Brain microvascular endothelial cell (primary cell): ENCODE data around the gene KPNA1.

ENCODE experiments used
- DNase-seq: peaks from one replicate; pipeline ENCODE4 v3.0.0-alpha.2; 2020
- H3K27ac ChIP-seq: fragments of 250-450 bp; sonication (Bioruptor Pico); 2 replicates; pipeline ENCODE4 v1.5.1; 2020; ENCODE audit warnings: mild to moderate bottlenecking, moderate library complexity
- H3K27me3 ChIP-seq: fragments of 250-450 bp; sonication (Bioruptor Pico); replicated peaks from 2 replicates; pipeline ENCODE4 v1.5.1; 2020; ENCODE audit warnings: mild to moderate bottlenecking
- H3K36me3 ChIP-seq: fragments of 250-450 bp; sonication (Bioruptor Pico); replicated peaks from 2 replicates; pipeline ENCODE4 v1.5.1; 2020; ENCODE audit warnings: mild to moderate bottlenecking
- H3K4me3 ChIP-seq: 2 replicates; pipeline ENCODE4 v1.5.1; 2011; ENCODE audit warnings: low read depth, mild to moderate bottlenecking, control low read depth, low read length, moderate library complexity
- CTCF ChIP-seq: IDR thresholded peaks from 2 replicates; pipeline ENCODE4 v1.5.1; 2011; ENCODE audit warnings: low read depth, mild to moderate bottlenecking, moderate library complexity, low read length, control low read depth, inconsistent platforms; ENCODE audit errors: missing control alignments
- in situ Hi-C: cut with HindIII; loops from 2 replicates; pipeline ENCODE4 v1.10.0; 2017; ENCODE audit warnings: low sequenced_read_pairs, low pct_ligation_motif_present

KPNA1 gene

DNA sequence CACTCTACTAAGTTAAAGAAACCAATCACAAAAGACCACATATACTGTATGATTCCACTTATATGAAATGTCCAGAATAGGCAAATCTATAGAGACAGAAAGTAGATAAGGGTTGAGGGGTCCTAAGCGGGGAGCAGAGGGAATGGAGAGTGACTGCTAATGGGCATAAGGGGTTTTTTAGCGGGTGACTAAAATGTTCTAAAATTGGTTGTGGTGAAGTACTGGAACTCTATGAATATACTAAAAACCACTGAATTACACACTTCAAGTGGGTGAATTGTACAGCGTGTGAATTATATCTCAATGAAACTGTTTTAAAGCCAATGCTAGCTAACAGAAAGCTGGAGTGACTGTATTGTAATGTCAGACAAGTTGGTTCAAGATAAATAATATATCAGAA lies 33.3 kb downstream of the KPNA1 start:
- no peak overlapping the region for H3K27ac ChIP-seq
- H3K27me3 ChIP-seq, result no peaks in the 10 kb centered on the region
- DNase-seq, result no peak
- no peak overlapping the region for H3K4me3 ChIP-seq
- H3K36me3 ChIP-seq, result peaks cover 2% of the 10 kb centered on the region
- TF ChIP-seq CTCF, result no peak
- in situ Hi-C loops, result no loop called here

DNA sequence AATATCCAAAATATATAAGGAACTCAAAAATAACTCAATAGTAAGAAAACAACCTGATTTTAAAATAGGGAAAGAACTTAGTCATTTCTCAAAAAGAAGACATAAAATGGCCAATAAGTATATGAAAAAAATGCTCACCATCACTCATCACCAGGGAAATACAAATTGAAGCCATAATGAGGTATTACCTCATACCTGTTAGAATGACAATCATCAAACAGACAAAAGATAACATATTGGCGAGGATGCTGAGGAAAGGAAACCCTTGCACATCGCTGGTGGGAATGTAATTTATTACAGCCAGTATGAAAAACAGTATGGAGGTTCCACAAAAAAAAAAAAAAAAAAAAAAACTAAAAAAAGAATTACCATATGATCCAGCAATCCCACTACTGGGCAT lies 38.2 kb downstream of the KPNA1 start:
- no peak for DNase-seq
- no peak for TF ChIP-seq CTCF
- in situ Hi-C loops, result no loop called here
- Histone ChIP-seq H3K36me3 (no peaks in the 10 kb centered on the region), H3K27me3 (no peaks in the 10 kb centered on the region), H3K4me3 (no peak overlapping the region), H3K27ac (no peak overlapping the region)

DNA sequence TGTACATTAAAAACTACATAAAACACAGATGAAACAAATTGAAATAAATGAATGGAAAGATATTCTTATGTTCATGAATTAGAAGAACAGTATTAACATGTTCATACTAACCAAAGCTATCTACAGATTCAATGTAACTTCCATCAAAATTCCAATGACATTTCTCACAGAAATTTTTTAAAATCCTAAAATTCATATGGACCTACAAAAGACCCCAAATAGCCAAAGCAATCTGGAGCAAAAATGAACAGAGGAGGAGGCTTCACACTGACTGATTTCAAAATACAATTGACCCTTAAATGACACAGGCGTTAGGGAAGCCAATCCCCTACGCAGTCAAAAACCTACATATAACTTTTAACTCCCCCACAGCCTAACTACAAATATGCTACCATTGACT lies 39.4 kb downstream of the KPNA1 start:
- no peaks in the 10 kb centered on the region for H3K36me3 ChIP-seq
- no peak overlapping the region for H3K4me3 ChIP-seq
- no peak for TF ChIP-seq CTCF
- no peaks in the 10 kb centered on the region for H3K27me3 ChIP-seq
- DNase-seq, result no peak
- in situ Hi-C loops, result no loop called here
- H3K27ac ChIP-seq, result no peak overlapping the region

- H3K4me3 ChIP-seq, result no peak overlapping the region
- no peak for DNase-seq
- in situ Hi-C loops, result no loop called here
- H3K27me3 ChIP-seq, result no peaks in the 10 kb centered on the region
- H3K36me3 ChIP-seq, result no peaks in the 10 kb centered on the region
- TF ChIP-seq CTCF, result no peak
- H3K27ac ChIP-seq, result no peak overlapping the region
These were observed 45.1 kb downstream of the KPNA1 start for GRCh38 chr3:122469659-122470058.

GRCh38 chr3:122468896-122469533 lies 45.7 kb downstream of the KPNA1 start:
- in situ Hi-C loops, result no loop called here

More at GRCh38 chr3:122468896-122469533, 45.7 kb downstream of the KPNA1 start:
- H3K27ac ChIP-seq, result no peak overlapping the region
- DNase-seq, result no peak
- no peaks in the 10 kb centered on the region for H3K36me3 ChIP-seq
- no peaks in the 10 kb centered on the region for H3K27me3 ChIP-seq
- no peak overlapping the region for H3K4me3 ChIP-seq
- no peak for TF ChIP-seq CTCF
